Choroid plexus epithelial cell (primary cell): ENCODE results near the gene HMOX1.

Experiments used
- DNase-seq: peaks from one replicate; pipeline ENCODE4 v3.0.0-alpha.2; 2010; ENCODE audit warnings: low read depth
- H3K4me3 ChIP-seq: 2 replicates; pipeline ENCODE4 v1.5.1; 2011; ENCODE audit warnings: low read depth, mild to moderate bottlenecking, control low read depth, low read length, moderate library complexity
- CTCF ChIP-seq: conservative IDR thresholded peaks from 2 replicates; pipeline ENCODE4 v1.5.1; 2011; ENCODE audit warnings: low read depth, mild to moderate bottlenecking, control low read depth, inconsistent platforms, low read length, moderate library complexity

The HMOX1 gene

GRCh38 chr22:35380537-35381423 lies at the start of gene HMOX1:
HMOX1 (plus strand) TSS chr22:35381096; CDS start chr22:35381174, 78 bp downstream.
- H3K4me3 ChIP-seq, result peak within 1 kb of the TSS; percentile 81
- no peak for TF ChIP-seq CTCF
- DNase-seq, result peak; percentile 91

GRCh38 chr22:35332278-35332677 lies 48.6 kb upstream of the HMOX1 start:
- no peak overlapping the region for H3K4me3 ChIP-seq
- DNase-seq, result no peak
- no peak for TF ChIP-seq CTCF

GRCh38 chr22:35333220-35333619 lies 47.7 kb upstream of the HMOX1 start:
- TF ChIP-seq CTCF, result no peak
- DNase-seq, result no peak
- H3K4me3 ChIP-seq, result no peak overlapping the region

GRCh38 chr22:35334004-35334403 lies 46.9 kb upstream of the HMOX1 start:
- no peak for DNase-seq

GRCh38 chr22:35335468-35335867 lies 45.4 kb upstream of the HMOX1 start:
- H3K4me3 ChIP-seq, result no peak overlapping the region
- TF ChIP-seq CTCF, result no peak
- no peak for DNase-seq

More at GRCh38 chr22:35334004-35334403, 46.9 kb upstream of the HMOX1 start:
- TF ChIP-seq CTCF, result no peak
- no peak overlapping the region for H3K4me3 ChIP-seq

GRCh38 chr22:35335936-35336781 lies 44.7 kb upstream of the HMOX1 start:
- no peak for DNase-seq
- no peak overlapping the region for H3K4me3 ChIP-seq
- TF ChIP-seq CTCF, result no peak
